H1 (cell line): Measurements from ENCODE around the gene BSX. TPM values are rescaled to one million over a fixed set of nuclear protein-coding genes. Genes with fewer than 3 reads are reported as not detected.

ENCODE experiments used
- CTCF ChIA-PET: fragments of 300-600 bp; sonication (Branson Sonifier 250); formaldehyde crosslinking; loops from one replicate; lab custom pipeline; 2021; ENCODE audit not compliant: partially characterized antibody; lab: Charles Lee
- POLR2A ChIA-PET: fragments of 300-600 bp; sonication (Branson Sonifier 250); formaldehyde crosslinking; loops from one replicate; lab custom pipeline; 2021; ENCODE audit warnings: inconsistent platforms; ENCODE audit not compliant: partially characterized antibody; lab: Charles Lee
- DNase-seq, 2 experiments: peaks; one replicate each; pipeline versions ENCODE4 v3.0.0 to v3.0.0-alpha.2; 2010 to 2022; ENCODE audit warnings: low spot score in 2 of 2, low read depth in 1 of 2, mixed read lengths in 1 of 2
- FAIRE-seq: peaks from 2 replicates; lab custom pipeline; 2011; peaks lifted over from hg19 to GRCh38; lab: Jason Lieb, UNC
- H2AFZ ChIP-seq: 2 replicates; pipeline ENCODE4 v1.8.1; 2012; ENCODE audit warnings: low read length, inconsistent platforms
- H2AK5ac ChIP-seq: 2 replicates; pipeline ENCODE4 v1.6.1; 2013; ENCODE audit warnings: low read depth, low read length
- H2BK120ac ChIP-seq: replicated peaks from 2 replicates; pipeline ENCODE3; 2013; ENCODE audit warnings: low read depth, low read length, inconsistent platforms
- H2BK12ac ChIP-seq: 2 replicates; pipeline ENCODE4 v1.6.1; 2013; ENCODE audit warnings: low read depth, low read length
- H2BK15ac ChIP-seq: 2 replicates; pipeline ENCODE4 v1.6.1; 2013; ENCODE audit warnings: low read length
- H2BK20ac ChIP-seq: 2 replicates; pipeline ENCODE4 v1.6.1; 2013; ENCODE audit warnings: low read length
- H2BK5ac ChIP-seq: 2 replicates; pipeline ENCODE4 v1.6.1; 2013; ENCODE audit warnings: low read depth, low read length
- H3K14ac ChIP-seq: 2 replicates; pipeline ENCODE4 v1.6.1; 2013; ENCODE audit warnings: inconsistent platforms; ENCODE audit not compliant: insufficient read length
- H3K18ac ChIP-seq: 2 replicates; pipeline ENCODE4 v1.6.1; 2013; ENCODE audit warnings: low read length; ENCODE audit errors: extremely low read depth
- H3K23ac ChIP-seq: 2 replicates; pipeline ENCODE4 v1.6.1; 2013; ENCODE audit warnings: inconsistent platforms; ENCODE audit not compliant: insufficient read length
- H3K23me2 ChIP-seq: 2 replicates; pipeline ENCODE4 v1.6.1; 2013; ENCODE audit warnings: low read depth, low read length
- H3K27ac ChIP-seq: 2 replicates; pipeline ENCODE4 v1.6.1; 2011; ENCODE audit warnings: low read depth, low read length, inconsistent platforms
- H3K27me3 ChIP-seq, 4 experiments: replicated peaks in 1 of 4; 1 replicate in 1 of 4; 2 replicates in 3 of 4; pipeline versions ENCODE4 v1.6.1 to v1.8.1; 2011 to 2013; ENCODE audit warnings: low read length in 3 of 4, mild to moderate bottlenecking in 3 of 4, inconsistent platforms in 2 of 4, mixed read lengths in 2 of 4, moderate library complexity in 1 of 4; ENCODE audit not compliant: control insufficient read depth in 3 of 4, insufficient read depth in 3 of 4; ENCODE audit errors: extremely low read depth in 1 of 4
- H3K36me3 ChIP-seq, 4 experiments: 2 replicates each; pipeline versions ENCODE4 v1.6.1 to v1.8.1; 2011 to 2013; ENCODE audit warnings: mild to moderate bottlenecking in 4 of 4, low read length in 3 of 4, moderate library complexity in 2 of 4, control low read depth in 1 of 4, inconsistent platforms in 1 of 4; ENCODE audit not compliant: insufficient read depth in 4 of 4, control insufficient read depth in 2 of 4
- H3K4ac ChIP-seq: replicated peaks from 2 replicates; pipeline ENCODE3; 2013; ENCODE audit warnings: low read length, low read depth, mixed read lengths, inconsistent platforms; ENCODE audit not compliant: insufficient read length
- H3K4me1 ChIP-seq, 4 experiments: replicated peaks in 1 of 4; 1 replicate in 1 of 4; 2 replicates in 3 of 4; pipeline versions ENCODE4 v1.6.1 to v1.8.1; 2011 to 2013; ENCODE audit warnings: low read length in 3 of 4, inconsistent platforms in 2 of 4, mixed read lengths in 1 of 4; ENCODE audit not compliant: insufficient read depth in 4 of 4, control insufficient read depth in 3 of 4
- H3K4me2 ChIP-seq, 2 experiments: 2 replicates each; pipeline versions ENCODE4 v1.6.1 to v1.8.1; 2011 to 2013; ENCODE audit warnings: low read depth in 2 of 2, low read length in 2 of 2, control low read depth in 1 of 2, inconsistent platforms in 1 of 2, mild to moderate bottlenecking in 1 of 2; ENCODE audit not compliant: insufficient read depth in 1 of 2
- H3K4me3 ChIP-seq, 4 experiments: fragments of 200-600, 300-600 bp in 1 of 4; sonication (generic), shearing (Covaris generic), sonication (Bioruptor Twin) in 1 of 4; 2 replicates each; pipeline versions ENCODE4 v1.5.1 to v1.8.1; 2011 to 2016; ENCODE audit warnings: low read length in 4 of 4, low read depth in 3 of 4, control low read depth in 2 of 4, inconsistent platforms in 2 of 4, mild to moderate bottlenecking in 2 of 4, mixed read lengths in 1 of 4, moderate library complexity in 1 of 4; ENCODE audit not compliant: insufficient read depth in 2 of 4; ENCODE audit errors: extremely low read depth in 1 of 4
- H3K56ac ChIP-seq: replicated peaks from 2 replicates; pipeline ENCODE3; 2013; ENCODE audit warnings: low read depth, mild to moderate bottlenecking, mixed read lengths, low read length, inconsistent platforms; ENCODE audit not compliant: insufficient read length
- H3K79me1 ChIP-seq: 2 replicates; pipeline ENCODE4 v1.6.1; 2013; ENCODE audit warnings: low read depth, low read length, control low read depth
- H3K79me2 ChIP-seq, 2 experiments: 2 replicates each; pipeline versions ENCODE4 v1.6.1 to v1.8.1; 2012 to 2013; ENCODE audit warnings: low read length in 2 of 2, mild to moderate bottlenecking in 2 of 2, inconsistent platforms in 1 of 2; ENCODE audit not compliant: insufficient read depth in 2 of 2, control insufficient read depth in 1 of 2
- H3K9ac ChIP-seq, 4 experiments: replicated peaks in 1 of 4; 1 replicate in 1 of 4; 2 replicates in 3 of 4; pipeline versions ENCODE4 v1.6.1 to v1.8.1; 2011 to 2013; ENCODE audit warnings: low read depth in 3 of 4, low read length in 3 of 4, control low read depth in 2 of 4, mild to moderate bottlenecking in 2 of 4, moderate library complexity in 2 of 4, inconsistent platforms in 1 of 4; ENCODE audit errors: extremely low read depth in 1 of 4
- H3K9me3 ChIP-seq, 2 experiments: 2 replicates each; pipeline versions ENCODE4 v1.6.1 to v1.8.1; 2012 to 2013; ENCODE audit warnings: mild to moderate bottlenecking in 2 of 2, moderate library complexity in 2 of 2, control low read depth in 1 of 2, inconsistent platforms in 1 of 2, low read depth in 1 of 2, low read length in 1 of 2, mixed read lengths in 1 of 2; ENCODE audit not compliant: insufficient read depth in 2 of 2
- H4K20me1 ChIP-seq, 2 experiments: replicated peaks in 1 of 2; 2 replicates each; pipeline versions ENCODE3 to v1.8.1; 2011 to 2013; ENCODE audit warnings: inconsistent platforms in 2 of 2, low read length in 2 of 2, mild to moderate bottlenecking in 1 of 2; ENCODE audit not compliant: insufficient read depth in 2 of 2, control insufficient read depth in 1 of 2
- H4K5ac ChIP-seq: 2 replicates; pipeline ENCODE4 v1.6.1; 2013; ENCODE audit warnings: low read length, low read depth, mixed read lengths, inconsistent platforms; ENCODE audit not compliant: insufficient read length
- H4K8ac ChIP-seq: 2 replicates; pipeline ENCODE4 v1.8.0; 2013; ENCODE audit warnings: mild to moderate bottlenecking, moderate library complexity, low read length, inconsistent platforms; ENCODE audit not compliant: insufficient read depth; ENCODE audit errors: extremely low read depth
- H4K91ac ChIP-seq: replicated peaks from 2 replicates; pipeline ENCODE3; 2013; ENCODE audit warnings: low read length, mixed read lengths, inconsistent platforms; ENCODE audit not compliant: insufficient read length
- KDM1A ChIP-seq: fragments of 200-600, 300-600 bp; sonication (generic); IDR thresholded peaks from 2 replicates; pipeline ENCODE4 v1.7.1; 2016; ENCODE audit warnings: mild to moderate bottlenecking, low read length, borderline replicate concordance
- KDM4A ChIP-seq: IDR thresholded peaks from one replicate; pipeline ENCODE4 v1.7.1; 2012; ENCODE audit warnings: low read depth, mild to moderate bottlenecking, moderate library complexity, low read length, inconsistent platforms; ENCODE audit not compliant: severe bottlenecking
- NANOG ChIP-seq: IDR thresholded peaks from 2 replicates; pipeline ENCODE4 v1.6.1; 2011; ENCODE audit warnings: low read length, low read depth, mild to moderate bottlenecking, inconsistent platforms; ENCODE audit not compliant: insufficient read depth, poor library complexity, severe bottlenecking
- WGBS, 2 experiments: shearing (Covaris generic) in 1 of 2; methylation state at CpG; one replicate each; pipeline versions ENCODE4 v1.1.6 to v1.1.7; 2013 to 2015; ENCODE audit warnings: low lambda C conversion rate in 2 of 2, mixed read lengths in 2 of 2, inconsistent platforms in 1 of 2, low coverage in 1 of 2, missing lambda C conversion rate in 1 of 2; ENCODE audit not compliant: insufficient replicate concordance in 2 of 2, insufficient coverage in 1 of 2, insufficient read length in 1 of 2; ENCODE audit errors: extremely low coverage in 1 of 2, missing lambda C conversion rate in 1 of 2; 5-methylcytosine and 5-hydroxymethylcytosine counted together
- polyA plus RNA-seq, 7 experiments: library from polyadenylated mRNA; depleted of rRNA in 3 of 7; stranded (reverse) in 5 of 7; unstranded in 2 of 7; fragments of >200 nt in 5 of 7; fragments of 200-250 nt in 2 of 7; gene quantifications; 1 replicate in 5 of 7; 2 replicates in 1 of 7; 4 replicates in 1 of 7; pipeline versions ENCODE4 v1.2.1 to v1.2.3, GENCODE V29; 2011 to 2013; ENCODE audit warnings: missing spikeins in 2 of 7, mixed read lengths in 2 of 7
- total RNA-seq: library from RNA; stranded (reverse); fragmentation: NEBNext Ultra II Directional; extraction: Animal tissue kit (Norgen Biotek cat#: 25700); gene quantifications from 2 replicates; pipeline ENCODE4 v1.2.1, GENCODE V29; 2021
- TF ChIP-seq, protein P1 (sequence below), 3 experiments: IDR thresholded peaks; 1 replicate in 2 of 3; 2 replicates in 1 of 3; pipeline versions ENCODE4 v1.5.1 to v1.6.1; 2011; ENCODE audit warnings: low read length in 3 of 3, mild to moderate bottlenecking in 3 of 3, inconsistent platforms in 2 of 3, low read depth in 1 of 3, moderate library complexity in 1 of 3; ENCODE audit not compliant: insufficient read depth in 1 of 3; ENCODE audit errors: control extremely low read depth in 1 of 3

Gene BSX
- total and polyA plus RNA-seq, 2 of the 8 experiments (the other 6 are each of a cell fraction or from before 2014, with no cell fraction given), result not detected

DNA sequence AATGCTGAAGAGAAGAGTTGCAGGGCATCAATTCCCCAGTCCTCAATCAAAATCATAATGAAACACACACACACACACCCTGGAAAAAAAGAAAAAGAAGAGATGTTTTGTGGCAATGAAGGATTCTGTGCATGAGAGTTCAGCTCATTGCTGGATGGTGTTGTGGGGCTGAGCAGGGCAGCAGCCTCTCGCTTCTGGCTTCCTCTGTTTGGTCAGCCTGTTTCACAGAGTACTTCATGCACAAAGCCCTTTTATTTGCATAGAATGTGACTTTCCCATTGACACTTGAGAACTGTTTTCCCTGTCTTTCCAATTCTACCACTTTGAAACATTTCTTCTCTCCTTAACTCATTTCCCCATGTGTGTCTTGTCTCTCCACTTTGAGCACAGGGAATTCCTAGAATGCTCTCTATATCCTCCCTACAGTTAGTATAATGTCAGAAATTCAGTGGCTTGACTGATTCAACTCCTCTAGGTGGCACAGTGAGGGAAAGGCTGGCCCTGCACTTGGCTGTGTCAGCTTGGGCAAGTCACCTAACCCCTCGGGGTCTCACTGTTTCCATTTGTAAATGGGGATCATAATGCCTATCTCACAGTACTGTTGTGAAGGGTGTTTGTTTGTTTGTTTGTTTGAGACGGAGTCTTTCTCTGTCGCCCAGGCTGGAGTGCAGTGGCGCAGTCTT, 25.4 kb upstream of the BSX start:
- ChIA-PET CTCF (interaction anchor here (0.6 to 10.4 kb wide), 5 partner anchors 15 to 275 kb away, joined by 3 to 98 read pairs (median 4); no protein-coding TSS in a partner anchor), POLR2A (no interaction called here)
- Histone ChIP-seq H3K14ac (no peak overlapping the region), H4K20me1 (no peaks in the 10 kb centered on the region), H2BK20ac (no peak overlapping the region), H3K79me1 (no peaks in the 10 kb centered on the region), H2BK5ac (no peak overlapping the region), H3K23me2 (no peaks in the 10 kb centered on the region), H4K5ac (no peak overlapping the region), H2BK15ac (no peak overlapping the region), H4K91ac (no peak overlapping the region), H3K9ac (no peak overlapping the region), H3K18ac (no peak overlapping the region), H3K36me3 (no peaks in the 10 kb centered on the region), H2AK5ac (no peak overlapping the region), H3K4ac (no peak overlapping the region), H3K56ac (no peak overlapping the region), H2BK120ac (no peak overlapping the region), H3K27me3 (no peaks in the 10 kb centered on the region), H3K23ac (no peak overlapping the region), H3K27ac (no peak overlapping the region), H2BK12ac (no peak overlapping the region), H3K79me2 (no peaks in the 10 kb centered on the region), H3K4me3 (no peak overlapping the region), H4K8ac (no peak overlapping the region), H2AFZ (peak overlapping the region; percentile 22; the same call in 1 of the 2 replicates), H3K4me2 (0 out of 4 replicates have a peak overlapping the region, but pooled peaks of 1 of the 2 experiments have one; percentile 34), H3K9me3 (no peaks in the 10 kb centered on the region), H3K4me1 (peaks cover 0 to 4% (median 1%) of the 10 kb centered on the region in 4 experiments; a peak in 2 of 7 replicates)
- peak; percentile 29; the same call in 1 of the 2 replicates for TF ChIP-seq KDM1A
- TF ChIP-seq, protein P1, sequence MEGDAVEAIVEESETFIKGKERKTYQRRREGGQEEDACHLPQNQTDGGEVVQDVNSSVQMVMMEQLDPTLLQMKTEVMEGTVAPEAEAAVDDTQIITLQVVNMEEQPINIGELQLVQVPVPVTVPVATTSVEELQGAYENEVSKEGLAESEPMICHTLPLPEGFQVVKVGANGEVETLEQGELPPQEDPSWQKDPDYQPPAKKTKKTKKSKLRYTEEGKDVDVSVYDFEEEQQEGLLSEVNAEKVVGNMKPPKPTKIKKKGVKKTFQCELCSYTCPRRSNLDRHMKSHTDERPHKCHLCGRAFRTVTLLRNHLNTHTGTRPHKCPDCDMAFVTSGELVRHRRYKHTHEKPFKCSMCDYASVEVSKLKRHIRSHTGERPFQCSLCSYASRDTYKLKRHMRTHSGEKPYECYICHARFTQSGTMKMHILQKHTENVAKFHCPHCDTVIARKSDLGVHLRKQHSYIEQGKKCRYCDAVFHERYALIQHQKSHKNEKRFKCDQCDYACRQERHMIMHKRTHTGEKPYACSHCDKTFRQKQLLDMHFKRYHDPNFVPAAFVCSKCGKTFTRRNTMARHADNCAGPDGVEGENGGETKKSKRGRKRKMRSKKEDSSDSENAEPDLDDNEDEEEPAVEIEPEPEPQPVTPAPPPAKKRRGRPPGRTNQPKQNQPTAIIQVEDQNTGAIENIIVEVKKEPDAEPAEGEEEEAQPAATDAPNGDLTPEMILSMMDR (IDR thresholded peaks at IDR 0.05; ENCODE audit: control extremely low read depth in 1 of 3, insufficient read depth in 1 of 3, low read depth in 1 of 3, low read length in 3 of 3), result peak in 2 of 3 experiments; percentile 6 to 11; a peak in 1 of 4 replicates
- no peak for TF ChIP-seq NANOG
- TF ChIP-seq KDM4A, result no peak
- FAIRE-seq, result no peak
- no peak for DNase-seq
- WGBS, 2 experiments, result 76% methylated on average over 5 of the region's 5 CpGs; no CpG with 5 or more reads in 1 of the 2 experiments
